ENCODE results near the gene SERTAD1. TPM values are rescaled to one million over a fixed set of nuclear protein-coding genes. Genes with fewer than 3 reads are reported as not detected.

Gene SERTAD1
- total and polyA plus RNA-seq, 2 donors (not counting 1 experiment from before 2014, with no cell fraction given), result 11.9 to 59.4 TPM

GRCh38 chr19:40444825-40445312, 19.1 kb upstream of the SERTAD1 start:
- Histone ChIP-seq H4K20me1 (ENCODE audit: control insufficient read depth, insufficient read depth, low read length, poor library complexity, severe bottlenecking) (peaks cover 23% of the 10 kb centered on the region), H3K36me3 (replicated peaks in 1 of 2; ENCODE audit: control extremely low read depth in 1 of 2, control insufficient read depth in 1 of 2, extremely low read depth in 1 of 2, insufficient read depth in 2 of 2, low read length in 1 of 2) (peaks cover 2 to 16% of the 10 kb centered on the region in 2 experiments), H3K9ac (ENCODE audit: low read length) (peak overlapping the region; percentile 84), H3K27ac (ENCODE audit: low read length in 2 of 2) (peak overlapping the region; percentile 66 to 92), H3K4me3 (ENCODE audit: control extremely low read depth in 1 of 5, extremely low read depth in 1 of 5, insufficient read depth in 1 of 5, low read depth in 2 of 5, low read length in 4 of 5) (peak overlapping the region; percentile 68 to 96 (median 91)), H3K79me2 (ENCODE audit: control insufficient read depth, insufficient read depth, low read length) (peaks cover 39% of the 10 kb centered on the region), H2AFZ (ENCODE audit: insufficient read depth, low read depth, low read length, poor library complexity, severe bottlenecking) (peak overlapping the region; percentile 78), H3K4me2 (replicated peaks; ENCODE audit: low read depth, low read length, poor library complexity, severe bottlenecking) (peak overlapping the region; percentile 95), H3K4me1 (ENCODE audit: control insufficient read depth in 2 of 2, insufficient read depth in 2 of 2, low read length in 2 of 2) (peaks cover 12% of the 10 kb centered on the region in 2 donors), H3K9me3 (ENCODE audit: control extremely low read depth in 1 of 3, control insufficient read depth in 2 of 3, insufficient read depth in 1 of 3, low read length in 2 of 3) (no peaks in the 10 kb centered on the region), H3K27me3 (replicated peaks in 1 of 4; ENCODE audit: control extremely low read depth in 1 of 4, control insufficient read depth in 3 of 4, insufficient read depth in 4 of 4, low read length in 3 of 4) (no peaks in the 10 kb centered on the region)
- no peak for ATAC-seq (ENCODE audit: low read depth)
- POLR2A ChIA-PET, result interaction anchor here (3.2 to 3.7 kb wide), 2 partner anchors 19 to 24 kb away, joined by 32 to 63 read pairs; partner anchors contain the start of gene SERTAD1
- peak overlapping the region; percentile 97 for H3K4me3 Mint-ChIP-seq
- H3K9me3 Mint-ChIP-seq (ENCODE audit: insufficient read depth), result no peaks in the 10 kb centered on the region
- H3K27me3 Mint-ChIP-seq, result no peaks in the 10 kb centered on the region
- CTCF ChIA-PET, result interaction anchor here (1.1 to 5.6 kb wide), 7 partner anchors 19 to 140 kb away, joined by 4 to 87 read pairs (median 5); partner anchors contain the start of genes C19orf47, PLD3 and SERTAD1
- WGBS (ENCODE audit: insufficient coverage), result 19% methylated on average over 15 of the region's 18 CpGs
- TF ChIP-seq EZH2 (IDR thresholded peaks at IDR 0.05; ENCODE audit: borderline replicate concordance, insufficient read depth, low read depth, low read length, poor library complexity, severe bottlenecking), result no peak
- TF ChIP-seq, protein P1, sequence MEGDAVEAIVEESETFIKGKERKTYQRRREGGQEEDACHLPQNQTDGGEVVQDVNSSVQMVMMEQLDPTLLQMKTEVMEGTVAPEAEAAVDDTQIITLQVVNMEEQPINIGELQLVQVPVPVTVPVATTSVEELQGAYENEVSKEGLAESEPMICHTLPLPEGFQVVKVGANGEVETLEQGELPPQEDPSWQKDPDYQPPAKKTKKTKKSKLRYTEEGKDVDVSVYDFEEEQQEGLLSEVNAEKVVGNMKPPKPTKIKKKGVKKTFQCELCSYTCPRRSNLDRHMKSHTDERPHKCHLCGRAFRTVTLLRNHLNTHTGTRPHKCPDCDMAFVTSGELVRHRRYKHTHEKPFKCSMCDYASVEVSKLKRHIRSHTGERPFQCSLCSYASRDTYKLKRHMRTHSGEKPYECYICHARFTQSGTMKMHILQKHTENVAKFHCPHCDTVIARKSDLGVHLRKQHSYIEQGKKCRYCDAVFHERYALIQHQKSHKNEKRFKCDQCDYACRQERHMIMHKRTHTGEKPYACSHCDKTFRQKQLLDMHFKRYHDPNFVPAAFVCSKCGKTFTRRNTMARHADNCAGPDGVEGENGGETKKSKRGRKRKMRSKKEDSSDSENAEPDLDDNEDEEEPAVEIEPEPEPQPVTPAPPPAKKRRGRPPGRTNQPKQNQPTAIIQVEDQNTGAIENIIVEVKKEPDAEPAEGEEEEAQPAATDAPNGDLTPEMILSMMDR (IDR thresholded peaks at IDR 0.05), result peak; percentile 42
- H3K4me1 Mint-ChIP-seq, result peaks cover 23% of the 10 kb centered on the region
- H3K27ac Mint-ChIP-seq, result peak overlapping the region; percentile 95
- intact Hi-C loops (cut with micrococcal nuclease), result loop anchor here (1.0 to 5.0 kb wide), 8 partner anchors 20 to 817 kb away; partner anchors contain the start of genes AKT2, BLVRB, C19orf47 and HNRNPUL1
- no peak for DNase-seq
